Panc1 (cell line): ENCODE results near the gene PRPS1L1. TPM values are rescaled to one million over a fixed set of nuclear protein-coding genes. Genes with fewer than 3 reads are reported as not detected.

Experiments used
- total RNA-seq: library from RNA; stranded (reverse); gene quantifications from one replicate; pipeline ENCODE4 v1.2.1, GENCODE V29; 2021; ENCODE audit not compliant: unreplicated experiment

PRPS1L1 gene
- total RNA-seq, 1 experiment from 2014 or later = not detected

Other genes starting within 250 kb of the PRPS1L1 start
- 53.3 TPM for gene SNX13, start 87.4 kb downstream of the PRPS1L1 start, total RNA-seq